Activated CD8-positive, alpha-beta memory T cell treated with anti-CD3 and anti-CD28 coated beads for 48 hours (primary cell): ENCODE measurements around the gene FZD8.

ENCODE experiments used
- DNase-seq, 3 experiments: peaks; one replicate each; pipeline ENCODE4 v3.0.0-alpha.2; 2020; ENCODE audit warnings: low read depth in 2 of 3, low spot score in 2 of 3

FZD8 gene

GRCh38 chr10:35606430-35606829 lies 35.7 kb downstream of the FZD8 start:
- no peak for DNase-seq

- no peak for DNase-seq
These were observed 36.9 kb downstream of the FZD8 start, which contains the start of gene GJD4 for GRCh38 chr10:35605191-35605590. Gene GJD4, plus strand, starts transcription at chr10:35605341. Its CDS starts 227 bp downstream, at chr10:35605568.

DNA sequence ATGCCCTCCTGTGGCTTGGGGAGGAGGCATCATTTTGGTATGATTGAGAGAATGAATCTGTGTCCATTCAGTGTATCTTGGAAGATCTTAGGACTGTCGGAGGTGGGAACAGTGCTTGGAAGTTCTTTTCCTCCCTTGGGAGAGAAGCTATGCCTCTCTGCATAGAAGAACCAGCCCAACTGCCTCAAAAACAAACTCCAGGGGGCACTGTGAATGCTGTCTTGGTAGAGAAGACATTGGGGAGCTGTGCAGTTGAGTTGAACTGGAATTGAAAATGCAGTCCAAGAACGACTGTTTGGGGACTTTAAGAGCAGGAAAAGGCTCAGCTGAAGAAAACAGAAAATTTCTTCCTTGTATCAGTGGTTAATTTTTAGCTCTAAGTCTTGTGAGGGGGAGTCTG lies 41.9 kb downstream of the FZD8 start:
- no peak for DNase-seq

- no peak for DNase-seq
These were observed 43.7 kb downstream of the FZD8 start for GRCh38 chr10:35598379-35598778.

DNA sequence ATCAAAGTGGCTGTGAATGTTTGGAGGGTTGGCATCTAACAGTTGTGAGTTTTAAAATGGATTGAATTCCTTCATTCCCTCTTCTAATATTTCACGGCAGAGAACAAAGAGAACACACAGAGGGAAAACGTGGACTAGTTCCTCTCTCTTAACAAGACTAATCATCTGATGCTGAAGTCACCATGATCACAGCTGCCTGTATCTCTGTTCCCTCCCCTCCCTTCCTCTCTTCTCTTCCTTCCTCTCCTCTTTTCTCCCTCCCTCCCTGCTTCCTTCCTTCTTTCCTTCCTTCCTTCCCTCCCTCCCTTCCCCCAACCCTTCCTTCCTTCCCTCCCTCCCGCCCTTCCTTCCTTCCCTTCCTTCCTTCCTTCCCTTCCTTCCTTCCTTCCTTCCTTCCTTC lies 47.0 kb downstream of the FZD8 start:
- no peak for DNase-seq

DNA sequence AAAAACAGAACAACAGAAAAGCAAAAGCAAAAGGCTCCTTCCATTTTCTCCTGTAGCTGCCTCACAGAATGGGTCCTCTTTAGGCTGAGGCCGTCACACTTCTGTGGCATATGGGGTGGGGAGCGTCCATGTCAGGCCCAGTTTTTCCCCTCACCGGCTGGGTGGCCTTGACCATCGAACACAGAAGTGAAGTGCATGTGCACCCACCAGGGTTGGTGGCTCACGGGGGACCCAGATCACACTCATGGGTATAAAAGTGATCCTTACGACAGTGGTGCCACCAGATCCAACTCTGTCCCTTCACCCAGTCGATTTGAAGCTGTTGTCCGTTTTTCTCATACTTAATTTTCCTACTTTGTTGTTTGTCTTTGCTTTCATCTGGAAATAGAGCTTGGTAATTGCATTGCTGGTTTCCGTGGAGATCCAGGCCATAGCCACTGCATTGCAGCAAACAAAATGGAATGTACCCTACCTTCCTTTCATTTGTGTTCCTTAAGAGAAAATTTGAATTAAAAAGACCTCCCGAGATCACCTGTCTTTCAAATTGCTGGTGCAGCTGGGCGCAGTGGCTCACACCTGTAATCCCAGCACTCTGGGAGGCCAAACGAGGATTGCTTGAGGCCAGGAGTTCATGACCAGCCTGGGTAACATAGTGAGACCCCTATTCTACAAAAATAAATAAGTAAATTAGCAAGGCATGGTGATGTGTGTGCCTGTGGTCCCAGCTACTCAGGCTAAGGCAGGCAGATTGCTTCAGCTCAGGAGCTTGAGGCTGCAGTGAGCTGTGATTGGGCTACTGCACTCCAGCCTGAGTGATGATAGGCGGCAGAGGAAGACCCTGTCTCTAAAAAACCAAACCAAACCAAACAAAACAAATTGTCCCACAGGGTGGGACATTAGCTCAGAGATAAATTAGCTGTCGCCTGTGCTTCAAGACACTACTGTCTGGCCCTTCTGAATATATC lies 47.7 kb downstream of the FZD8 start:
- no peak for DNase-seq

DNA sequence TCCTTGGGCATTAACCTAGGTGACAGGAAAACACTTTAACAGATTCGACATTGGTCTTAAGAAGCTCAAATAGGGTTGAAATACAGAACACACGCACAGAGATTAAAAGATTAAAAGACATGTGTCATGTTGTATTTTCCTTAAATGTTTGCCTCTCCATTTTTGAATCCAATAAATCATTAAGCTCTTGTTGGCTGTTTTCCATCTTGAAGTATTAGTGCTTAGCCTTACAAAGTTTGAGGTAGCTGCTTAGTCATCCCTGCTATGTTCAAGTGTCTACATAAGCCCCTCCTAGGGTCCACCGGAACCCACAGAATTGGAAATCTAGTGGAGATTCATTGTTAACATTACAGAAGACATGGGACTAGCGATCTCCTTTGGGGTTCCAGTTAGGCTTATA lies 49.7 kb downstream of the FZD8 start:
- DNase-seq: no peak

DNA sequence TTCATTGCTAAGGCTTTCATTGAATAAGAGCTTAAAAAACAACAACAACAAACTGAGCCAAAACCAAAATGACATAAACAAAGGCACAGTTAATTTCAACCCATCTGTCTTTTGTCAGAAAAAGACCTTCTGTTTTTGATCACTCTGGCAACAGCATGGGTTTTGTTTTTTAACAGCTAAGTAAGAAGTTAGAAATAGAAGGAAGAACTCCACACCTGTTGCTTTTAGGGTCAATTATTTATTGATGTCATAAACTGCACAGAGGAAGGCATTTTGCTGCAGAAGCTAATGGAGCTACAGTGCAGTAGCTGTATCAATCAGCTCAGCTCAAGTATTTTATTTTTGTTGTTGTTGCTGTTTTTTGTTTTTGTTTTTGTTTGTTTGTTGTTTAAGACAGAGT lies 53.3 kb downstream of the FZD8 start:
- DNase-seq: no peak
